Vagina (tissue), 2 donors: ENCODE measurements around the gene MAG.

Experiments used
- CTCF ChIP-seq, 3 experiments: fragments of 450-650 bp in 2 of 3; fragments of 200-600 bp in 1 of 3; sonication (generic) in 1 of 3; IDR thresholded peaks; one replicate each; pipeline ENCODE4 v1.5.1; 2017 to 2019; ENCODE audit warnings: antibody characterized with exemption in 3 of 3, mild to moderate bottlenecking in 2 of 3, moderate library complexity in 2 of 3
- POLR2A ChIP-seq, 2 donors: fragments of 450-650 bp; IDR thresholded peaks; one replicate each; pipeline ENCODE4 v1.6.1; 2017; ENCODE audit warnings: antibody characterized with exemption in 2 of 2, mild to moderate bottlenecking in 2 of 2, moderate library complexity in 2 of 2

GRCh38 chr19:35284153-35285094, 7.5 kb upstream of the MAG start:
- TF ChIP-seq POLR2A (IDR thresholded peaks at IDR 0.05) (no peak), CTCF (IDR thresholded peaks at IDR 0.05) (no peak)
